RPMI7951 (cell line): ENCODE data around the gene ERMARD. TPM values are rescaled to one million over a fixed set of nuclear protein-coding genes. Genes with fewer than 3 reads are reported as not detected.
"Not testable (repeated sequence)": the region's sequence is repeated elsewhere in the genome, so short reads cannot be mapped to it uniquely, and the experiment has no call there.

Experiments
- DNase-seq: peaks from one replicate; pipeline ENCODE4 v3.0.0-alpha.2; 2012; ENCODE audit warnings: low read depth
- total RNA-seq: library from RNA; depleted of rRNA; stranded (reverse); fragments of >200 nt; shearing (Covaris generic); gene quantifications from 2 replicates; pipeline ENCODE4 v1.2.3, GENCODE V29; 2014

The ERMARD gene
- total RNA-seq, 1 experiment from 2014 or later, result 15.9 TPM

- no peak for DNase-seq
These were observed 13.0 kb upstream of the ERMARD start for GRCh38 chr6:169738204-169738975.

DNA sequence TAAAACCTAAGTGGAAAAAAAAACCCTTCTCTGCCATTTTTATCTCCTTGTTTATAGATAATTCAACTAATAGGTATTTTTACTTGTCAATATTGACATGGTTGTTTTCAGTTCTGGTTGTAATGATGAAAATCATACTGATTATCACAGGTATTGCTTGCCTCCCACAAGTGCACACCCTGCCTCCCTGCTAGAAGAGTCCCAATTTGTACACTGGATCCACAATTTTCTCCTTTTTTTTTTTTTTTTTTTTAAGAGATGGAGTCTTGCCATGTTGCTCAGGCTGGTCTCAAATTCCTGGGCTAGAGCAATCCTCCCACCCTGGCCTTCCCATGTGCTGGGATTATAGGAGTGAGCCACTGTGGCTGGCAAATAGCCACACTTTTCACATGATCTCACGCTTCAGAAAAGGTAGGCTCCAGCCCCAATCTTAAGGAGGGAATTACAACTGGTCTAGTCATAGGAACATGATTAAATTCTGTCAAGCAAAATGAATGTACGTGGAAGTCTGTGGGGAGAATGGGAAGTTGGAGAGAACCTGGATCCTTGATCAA, 12.4 kb upstream of the ERMARD start:
- no peak for DNase-seq

- DNase-seq, result no peak
These were observed 10.1 kb upstream of the ERMARD start for GRCh38 chr6:169741344-169741743.

- DNase-seq, result no peak
These were observed 6.0 kb upstream of the ERMARD start for GRCh38 chr6:169745405-169745804.

- DNase-seq, result no peak
These were observed 4.9 kb upstream of the ERMARD start for GRCh38 chr6:169746556-169746955.

GRCh38 chr6:169752074-169752623, 727 bp downstream of the ERMARD start:
- no peak for DNase-seq

GRCh38 chr6:169755162-169755561, 3.7 kb downstream of the ERMARD start:
- no peak for DNase-seq

GRCh38 chr6:169763308-169763707, 11.9 kb downstream of the ERMARD start:
- DNase-seq, result no peak

DNA sequence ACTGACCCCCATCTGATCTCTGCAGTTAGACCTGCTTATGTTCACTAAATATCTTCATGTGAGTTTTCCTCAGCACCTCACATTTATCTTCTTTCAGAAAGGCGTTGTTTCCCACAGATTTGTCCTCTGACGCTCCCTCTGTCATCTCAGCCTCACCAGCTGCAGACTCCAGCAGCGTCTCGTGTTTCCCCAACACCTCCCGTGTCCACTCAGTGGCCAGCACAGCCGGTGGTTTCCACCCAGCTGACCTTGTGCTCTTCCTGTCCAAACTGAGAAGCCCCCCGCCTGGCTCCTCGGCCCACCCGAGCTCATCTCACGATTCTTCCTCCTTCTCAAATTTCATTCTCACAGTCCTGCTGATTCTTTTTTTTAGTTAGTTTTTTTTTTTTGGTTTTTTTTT, 12.5 kb downstream of the ERMARD start:
- no peak for DNase-seq

DNA sequence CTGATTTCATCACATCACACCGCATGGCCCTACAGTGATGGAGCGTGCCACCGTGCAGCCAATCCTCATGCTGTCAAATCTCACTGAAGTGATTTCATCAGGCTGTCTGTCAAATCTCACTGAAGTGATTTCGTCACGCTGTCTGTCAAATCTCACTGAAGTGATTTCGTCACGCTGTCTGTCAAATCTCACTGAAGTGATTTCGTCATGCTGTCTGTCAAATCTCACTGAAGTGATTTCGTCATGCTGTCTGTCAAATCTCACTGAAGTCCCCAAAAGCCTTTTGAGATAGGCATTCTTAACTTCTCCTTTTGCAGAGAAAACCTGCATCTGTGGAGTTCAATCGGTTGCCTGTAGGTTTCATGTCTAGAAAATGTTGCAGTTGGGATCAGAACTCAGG, 14.4 kb downstream of the ERMARD start:
- DNase-seq, result not testable (repeated sequence)

- no peak for DNase-seq
These were observed 14.8 kb downstream of the ERMARD start for GRCh38 chr6:169766232-169766631.

DNA sequence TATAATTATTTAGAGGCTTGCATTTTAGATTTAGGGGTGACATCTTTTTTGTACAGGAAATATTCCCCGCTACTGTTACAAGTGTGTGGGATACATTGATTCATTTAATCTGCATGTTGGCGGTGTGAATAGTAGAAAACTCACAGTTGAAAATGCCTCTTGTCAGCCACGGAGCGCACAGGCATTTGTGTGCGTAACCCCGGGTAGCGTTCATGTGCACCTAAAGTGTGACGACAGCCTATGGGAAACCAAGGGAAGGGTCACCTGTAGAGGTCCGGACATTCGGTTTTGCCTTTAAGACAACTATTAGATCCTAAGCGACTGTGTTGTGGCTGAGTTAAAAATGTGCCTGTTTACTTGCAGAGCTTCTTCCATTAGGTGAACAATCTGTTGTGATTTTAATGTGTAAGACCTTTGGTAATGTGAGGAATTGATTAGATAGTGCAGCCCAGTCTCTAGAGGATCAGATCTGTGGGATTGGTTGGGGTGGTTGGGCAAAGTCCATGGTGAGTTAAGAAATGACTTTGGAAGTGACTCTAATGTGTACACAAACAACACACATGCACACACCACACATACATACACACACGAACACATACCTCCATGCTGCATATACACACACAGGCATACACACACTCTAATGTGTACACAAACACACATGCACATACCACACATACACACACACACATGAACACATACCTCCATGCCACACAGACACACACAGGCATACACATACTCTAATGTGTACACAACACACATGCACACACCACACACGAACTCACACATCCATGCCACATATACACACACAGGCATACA, 15.7 kb downstream of the ERMARD start:
- no peak for DNase-seq

- no peak for DNase-seq
These were observed 22.9 kb downstream of the ERMARD start for GRCh38 chr6:169774347-169774746.

GRCh38 chr6:169775321-169775720, 23.9 kb downstream of the ERMARD start:
- no peak for DNase-seq

DNA sequence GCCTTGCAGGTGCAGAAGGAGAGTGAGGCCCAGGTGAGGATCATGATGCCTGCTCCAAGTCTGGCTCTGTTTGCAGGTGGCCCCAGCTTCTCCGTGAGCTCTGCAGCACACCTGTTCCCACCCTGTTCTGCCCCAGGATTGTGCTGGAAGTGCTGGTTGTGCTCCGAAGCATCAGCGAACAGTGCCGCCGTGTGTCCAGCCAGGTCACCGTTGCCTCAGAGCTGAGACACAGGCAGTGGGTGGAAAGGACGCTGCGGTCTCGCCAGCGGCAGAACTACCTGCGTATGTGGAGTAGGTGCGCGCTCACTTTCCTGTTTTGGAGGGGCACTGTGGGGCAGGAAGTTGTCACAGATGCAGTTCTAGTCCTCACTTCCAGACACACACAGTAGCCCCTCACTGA, 25.0 kb downstream of the ERMARD start:
- DNase-seq, result no peak

- no peak for DNase-seq
These were observed 26.5 kb downstream of the ERMARD start for GRCh38 chr6:169777896-169778295.

DNA sequence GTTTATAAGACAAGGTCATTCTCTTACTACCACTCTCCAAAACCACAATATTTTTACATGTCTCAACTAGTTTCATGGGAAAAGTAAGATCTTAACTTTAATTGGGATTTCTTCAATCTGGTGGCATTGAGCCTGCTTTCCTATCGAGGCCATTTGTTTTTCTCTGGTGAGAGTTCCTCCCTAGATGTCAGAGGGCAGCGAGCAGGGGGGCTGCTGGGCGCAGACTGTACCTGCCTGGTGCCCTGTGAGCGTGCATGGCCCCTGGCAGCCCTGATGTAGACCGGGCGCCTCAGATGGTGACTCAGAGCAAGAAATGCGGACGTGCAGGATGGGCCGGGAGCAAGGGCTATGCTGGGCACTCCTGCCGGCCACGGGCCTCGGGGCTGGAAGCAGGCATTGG, 27.2 kb downstream of the ERMARD start:
- no peak for DNase-seq

DNA sequence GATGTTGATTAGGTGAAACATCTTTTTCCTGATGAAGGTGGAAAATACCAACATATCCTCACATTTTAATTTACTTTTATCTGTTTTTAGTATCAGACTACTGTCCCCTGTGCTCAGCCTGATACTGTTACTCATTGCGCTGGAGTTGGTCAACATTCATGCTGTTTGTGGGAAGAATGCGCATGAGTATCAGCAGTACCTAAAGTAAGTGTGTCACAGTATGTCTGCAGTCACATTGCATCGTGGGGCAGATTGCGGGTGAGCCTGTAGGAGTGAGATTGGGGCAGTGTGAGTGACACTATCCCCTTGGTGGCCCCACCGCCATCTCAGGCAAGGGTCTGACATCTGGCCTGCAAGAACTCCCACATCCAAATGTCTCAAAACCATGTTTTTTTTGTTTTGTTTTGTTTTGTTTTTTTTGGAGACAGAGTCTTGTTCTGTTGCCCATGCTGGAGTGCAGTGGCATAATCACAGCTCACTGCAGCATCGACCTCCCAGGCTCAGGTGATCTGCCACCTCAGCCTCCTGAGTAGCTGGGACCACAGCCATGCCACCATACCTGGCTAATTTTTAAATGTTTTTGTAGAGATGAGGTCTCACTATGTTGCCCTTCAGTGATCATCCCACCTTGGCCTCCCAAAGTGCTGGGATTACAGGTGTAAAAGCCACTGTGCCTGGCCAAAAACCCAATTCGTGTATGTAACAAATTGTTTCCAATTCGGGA, 27.8 kb downstream of the ERMARD start:
- DNase-seq, result no peak

- no peak for DNase-seq
These were observed 28.5 kb downstream of the ERMARD start for GRCh38 chr6:169779896-169780295.

DNA sequence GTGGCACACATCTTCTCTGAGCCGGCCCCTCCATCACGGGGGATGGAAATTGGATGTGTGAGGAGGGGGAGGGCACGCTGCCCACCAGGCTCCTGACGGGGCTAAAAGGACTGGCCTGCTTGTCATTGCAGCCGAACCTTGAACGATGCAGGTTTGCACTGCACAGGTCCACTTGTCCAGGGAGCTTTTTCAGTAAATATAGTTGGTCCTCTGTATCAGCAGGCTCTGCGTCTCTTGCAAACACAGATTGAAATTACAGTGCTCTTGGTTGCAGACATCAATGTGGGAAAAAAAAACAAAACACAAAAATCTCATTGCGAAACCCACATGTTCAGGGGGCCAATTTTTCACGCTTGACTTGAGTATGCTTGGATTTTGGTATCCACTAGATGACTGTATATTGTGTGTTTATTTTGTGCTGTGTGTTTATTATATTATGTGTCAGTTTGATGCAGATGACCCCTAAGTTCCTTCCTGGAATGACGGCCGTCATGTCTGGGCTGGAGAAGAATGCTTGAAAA, 29.2 kb downstream of the ERMARD start:
- DNase-seq, result no peak

DNA sequence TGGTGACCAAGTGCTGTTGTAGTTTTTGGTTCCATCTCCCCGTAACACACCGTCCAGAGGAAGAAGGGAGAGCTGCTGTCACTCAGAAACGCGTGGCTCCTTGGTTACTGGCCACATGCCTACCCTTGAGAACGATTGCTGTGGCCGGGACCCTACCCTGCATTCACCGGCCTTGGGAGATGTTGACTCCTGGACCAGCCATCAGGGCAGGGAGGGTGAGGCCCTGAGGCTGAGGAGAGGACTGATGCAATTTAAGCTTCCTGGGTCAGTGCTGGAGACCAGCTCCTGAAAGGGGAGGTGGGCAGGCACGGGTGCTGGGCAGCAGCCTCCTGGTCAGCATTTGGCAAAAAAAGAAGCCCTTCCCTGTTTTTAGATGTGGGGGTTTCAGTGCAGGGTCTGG, 31.5 kb downstream of the ERMARD start:
- DNase-seq, result no peak

DNA sequence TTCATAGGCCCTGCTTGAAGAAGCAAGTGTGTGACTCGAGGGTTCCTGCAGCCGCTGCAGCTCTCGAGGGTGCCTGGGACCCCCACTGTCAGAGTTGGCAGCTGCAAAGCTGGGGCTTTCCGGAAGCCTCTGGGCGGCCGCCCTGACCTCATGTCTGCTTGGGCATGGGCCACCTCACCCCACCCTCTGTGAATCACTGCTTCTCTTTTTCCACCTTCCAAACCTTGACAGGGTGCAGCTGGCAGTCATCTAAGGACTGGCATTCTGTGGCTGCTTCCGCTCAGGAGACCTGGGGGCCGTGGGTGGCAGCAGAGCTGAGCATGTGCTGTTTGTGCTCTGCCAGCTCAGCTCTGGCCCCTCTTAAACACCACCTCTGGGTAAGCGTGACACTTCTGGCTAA, 32.0 kb downstream of the ERMARD start:
- DNase-seq, result no peak
